Hepatocyte (in vitro differentiated cells): ENCODE results near the gene VPS50. TPM values are rescaled to one million over a fixed set of nuclear protein-coding genes. Genes with fewer than 3 reads are reported as not detected.

ENCODE experiments used
- DNase-seq: peaks from one replicate; pipeline ENCODE4 v3.0.0-alpha.2; 2016; ENCODE audit warnings: low spot score
- H2AFZ ChIP-seq: fragments of 200-600 bp; sonication (generic); 2 replicates; pipeline ENCODE4 v1.6.0; 2016; ENCODE audit warnings: antibody characterized with exemption, mild to moderate bottlenecking
- H3K27ac ChIP-seq: fragments of 200-600 bp; sonication (generic); 2 replicates; pipeline ENCODE4 v1.5.1; 2016; ENCODE audit warnings: mild to moderate bottlenecking
- H3K27me3 ChIP-seq: fragments of 200-600 bp; sonication (generic); 2 replicates; pipeline ENCODE4 v1.6.1; 2016
- H3K36me3 ChIP-seq: fragments of 200-600 bp; sonication (generic); replicated peaks from 2 replicates; pipeline ENCODE4 v1.5.1; 2016; ENCODE audit warnings: low read depth; ENCODE audit not compliant: insufficient read depth
- H3K4me1 ChIP-seq: fragments of 200-600 bp; sonication (generic); 2 replicates; pipeline ENCODE4 v1.5.1; 2016; ENCODE audit warnings: mild to moderate bottlenecking, moderate library complexity; ENCODE audit not compliant: insufficient read depth
- H3K4me2 ChIP-seq: fragments of 200-600 bp; sonication (generic); 2 replicates; pipeline ENCODE4 v1.6.0; 2016
- H3K4me3 ChIP-seq: fragments of 200-600 bp; sonication (generic); 2 replicates; pipeline ENCODE4 v1.5.1; 2016; ENCODE audit warnings: mild to moderate bottlenecking
- H3K79me2 ChIP-seq: fragments of 200-600 bp; sonication (generic); 2 replicates; pipeline ENCODE4 v1.6.0; 2017; ENCODE audit warnings: mild to moderate bottlenecking
- H3K9me2 ChIP-seq: fragments of 200-600 bp; sonication (generic); replicated peaks from 2 replicates; pipeline ENCODE4 v1.6.0; 2017; ENCODE audit warnings: mild to moderate bottlenecking; ENCODE audit not compliant: insufficient read depth
- H3K9me3 ChIP-seq: fragments of 200-600 bp; sonication (generic); 2 replicates; pipeline ENCODE4 v1.5.1; 2016; ENCODE audit warnings: low read depth, mild to moderate bottlenecking
- H4K20me1 ChIP-seq: fragments of 200-600 bp; sonication (generic); 2 replicates; pipeline ENCODE4 v1.6.0; 2016; ENCODE audit warnings: mild to moderate bottlenecking; ENCODE audit not compliant: insufficient read depth, poor library complexity, severe bottlenecking
- CTCF ChIP-seq: fragments of 200-600 bp; sonication (generic); IDR thresholded peaks from 2 replicates; pipeline ENCODE4 v1.5.1; 2016; ENCODE audit warnings: antibody characterized with exemption, mild to moderate bottlenecking; ENCODE audit not compliant: poor library complexity
- EZH2 ChIP-seq: fragments of 200-600 bp; sonication (generic); IDR thresholded peaks from 2 replicates; pipeline ENCODE4 v1.6.1; 2016; ENCODE audit warnings: antibody characterized with exemption, mild to moderate bottlenecking, borderline replicate concordance
- EZH2phosphoT487 ChIP-seq: fragments of 200-600 bp; sonication (generic); IDR thresholded peaks from one replicate; pipeline ENCODE4 v1.6.1; 2018; ENCODE audit warnings: antibody characterized with exemption, mild to moderate bottlenecking, low read depth, moderate library complexity; ENCODE audit not compliant: unreplicated experiment, severe bottlenecking
- WGBS: methylation state at CpG from one replicate; pipeline ENCODE4 v1.1.6; 2016; ENCODE audit warnings: low lambda C conversion rate; ENCODE audit errors: missing lambda C conversion rate; 5-methylcytosine and 5-hydroxymethylcytosine counted together
- polyA plus RNA-seq: library from polyadenylated mRNA; unstranded; fragments of >200 nt; fragmentation: Nextera tagmentation; extraction: Ambion mirVana; gene quantifications from 2 replicates; pipeline ENCODE4 v1.2.1, GENCODE V29; 2016
- total RNA-seq: library from RNA; depleted of rRNA; stranded (reverse); fragments of >200 nt; gene quantifications from 2 replicates; pipeline ENCODE4 v1.2.3, GENCODE V29; 2014

Gene VPS50
- total and polyA plus RNA-seq, 2 experiments from 2014 or later = 10.5 to 32.5 TPM

GRCh38 chr7:93203496-93203895 is 28.7 kb upstream of the VPS50 start:
- TF ChIP-seq EZH2phosphoT487 (no peak), EZH2 (no peak), CTCF (no peak)
- Histone ChIP-seq H4K20me1 (no peaks in the 10 kb centered on the region), H3K4me3 (no peak overlapping the region), H3K36me3 (no peaks in the 10 kb centered on the region), H2AFZ (no peak overlapping the region), H3K27me3 (no peaks in the 10 kb centered on the region), H3K9me3 (no peaks in the 10 kb centered on the region), H3K27ac (peak overlapping the region; percentile 82), H3K79me2 (no peaks in the 10 kb centered on the region), H3K4me1 (peaks cover 23% of the 10 kb centered on the region), H3K4me2 (no peak overlapping the region), H3K9me2 (no peaks in the 10 kb centered on the region)
- DNase-seq = peak; percentile 18
- WGBS = 70% methylated on average over 3 of the region's 3 CpGs

GRCh38 chr7:93205046-93205445 is 27.1 kb upstream of the VPS50 start:
- Histone ChIP-seq H2AFZ (no peak overlapping the region), H3K36me3 (no peaks in the 10 kb centered on the region), H3K9me2 (no peaks in the 10 kb centered on the region), H3K4me2 (no peak overlapping the region), H4K20me1 (no peaks in the 10 kb centered on the region), H3K9me3 (no peaks in the 10 kb centered on the region), H3K4me1 (peaks cover 26% of the 10 kb centered on the region), H3K27ac (peak overlapping the region; percentile 82), H3K79me2 (no peaks in the 10 kb centered on the region), H3K27me3 (no peaks in the 10 kb centered on the region), H3K4me3 (no peak overlapping the region)
- no peak for DNase-seq
- TF ChIP-seq EZH2phosphoT487 = no peak
- TF ChIP-seq CTCF = no peak
- TF ChIP-seq EZH2 = no peak
- 38% methylated on average over 2 of the region's 2 CpGs for WGBS

- H3K4me2 ChIP-seq = no peak overlapping the region
- H3K9me2 ChIP-seq = no peaks in the 10 kb centered on the region
Measured at GRCh38 chr7:93211228-93211818, 20.8 kb upstream of the VPS50 start.

More at GRCh38 chr7:93211228-93211818, 20.8 kb upstream of the VPS50 start:
- Histone ChIP-seq H3K79me2 (no peaks in the 10 kb centered on the region), H3K9me3 (no peaks in the 10 kb centered on the region), H3K36me3 (no peaks in the 10 kb centered on the region), H3K27me3 (peaks cover 17% of the 10 kb centered on the region), H3K4me1 (peaks cover 5% of the 10 kb centered on the region), H3K27ac (no peak overlapping the region), H4K20me1 (no peaks in the 10 kb centered on the region), H2AFZ (no peak overlapping the region), H3K4me3 (no peak overlapping the region)
- TF ChIP-seq EZH2phosphoT487 (no peak), CTCF (no peak), EZH2 (no peak)
- no peak for DNase-seq
- WGBS = 80% methylated on average over 5 of the region's 5 CpGs
